Prostate gland (tissue), 2 donors: Measurements from ENCODE around the gene STK35. TPM values are rescaled to one million over a fixed set of nuclear protein-coding genes. Genes with fewer than 3 reads are reported as not detected.

Experiments used
- DNase-seq: peaks from one replicate; pipeline ENCODE4 v3.0.0-alpha.2; 2019; ENCODE audit warnings: low spot score
- H3K27ac ChIP-seq, 2 donors: fragments of 200-600 bp; sonication (generic); 2 replicates each; pipeline ENCODE4 v1.5.1; 2017 to 2019
- H3K27me3 ChIP-seq: fragments of 200-600 bp; sonication (generic); replicated peaks from 2 replicates; pipeline ENCODE4 v1.5.1; 2019; ENCODE audit not compliant: insufficient read depth
- H3K36me3 ChIP-seq, 2 donors: fragments of 200-600 bp; sonication (generic); 1 replicate in 1 of 2; 2 replicates in 1 of 2; pipeline versions ENCODE4 v1.5.1 to v1.8.1; 2017 to 2019
- H3K4me1 ChIP-seq: fragments of 200-600 bp; sonication (generic); replicated peaks from 2 replicates; pipeline ENCODE4 v1.5.1; 2019
- H3K4me3 ChIP-seq, 2 donors: fragments of 200-600 bp; sonication (generic); 2 replicates each; pipeline ENCODE4 v1.5.1; 2017 to 2019
- H3K9me3 ChIP-seq: fragments of 200-600 bp; sonication (generic); 2 replicates; pipeline ENCODE4 v1.5.1; 2017
- CTCF ChIP-seq, 4 experiments: fragments of 200-600 bp in 2 of 4; fragments of 450-650 bp in 2 of 4; sonication (generic) in 2 of 4; IDR thresholded peaks; 1 replicate in 3 of 4; 2 replicates in 1 of 4; pipeline ENCODE4 v1.5.1; 2016 to 2019; ENCODE audit warnings: antibody characterized with exemption in 4 of 4, mild to moderate bottlenecking in 2 of 4, moderate library complexity in 2 of 4
- POLR2A ChIP-seq: fragments of 450-650 bp; IDR thresholded peaks from one replicate; pipeline ENCODE4 v1.6.1; 2016; ENCODE audit warnings: antibody characterized with exemption, mild to moderate bottlenecking
- POLR2AphosphoS5 ChIP-seq: sonication (generic); formaldehyde crosslinking; IDR thresholded peaks from one replicate; pipeline ENCODE4 v1.6.1; 2017; ENCODE audit warnings: antibody characterized with exemption
- WGBS: methylation state at CpG from one replicate; pipeline ENCODE4 v1.1.5; 2018; 5-methylcytosine and 5-hydroxymethylcytosine counted together
- intact Hi-C: fragments of 100-400 bp; cut with DNase I; formaldehyde crosslinking; loops from one replicate; pipeline ENCODE4 v1.14.2; 2022
- total RNA-seq, 2 donors: library from RNA; depleted of rRNA; stranded (reverse); fragments of >200 nt; gene quantifications; one replicate each; pipeline ENCODE4 v1.1.0, GENCODE V29; 2016

Gene STK35
- total RNA-seq, 2 donors from 2014 or later, result 24.2 to 40.7 TPM

- no peak overlapping the region for H3K27ac ChIP-seq
- no peak overlapping the region for H3K4me3 ChIP-seq
- H3K9me3 ChIP-seq, result no peaks in the 10 kb centered on the region
- H3K27me3 ChIP-seq, result no peaks in the 10 kb centered on the region
- intact Hi-C loops, result no loop called here
- 81% methylated on average over 4 of the region's 4 CpGs for WGBS
- no peaks in the 10 kb centered on the region for H3K4me1 ChIP-seq
- H3K36me3 ChIP-seq, result no peaks in the 10 kb centered on the region
- no peak for TF ChIP-seq CTCF (IDR thresholded peaks at IDR 0.05)
- TF ChIP-seq POLR2AphosphoS5, result no peak
- TF ChIP-seq POLR2A, result no peak
- DNase-seq, result no peak
These were observed 62.1 kb downstream of the STK35 start for GRCh38 chr20:2163757-2164156.

GRCh38 chr20:2164421-2164820, 62.8 kb downstream of the STK35 start:
- H3K4me3 ChIP-seq, result no peak overlapping the region
- H3K4me1 ChIP-seq, result no peaks in the 10 kb centered on the region
- no peaks in the 10 kb centered on the region for H3K36me3 ChIP-seq
- TF ChIP-seq CTCF (IDR thresholded peaks at IDR 0.05) (no peak), POLR2AphosphoS5 (no peak), POLR2A (no peak)
- H3K27ac ChIP-seq, result no peak overlapping the region
- intact Hi-C loops, result no loop called here
- 93% methylated on average over 7 of the region's 7 CpGs for WGBS
- H3K27me3 ChIP-seq, result no peaks in the 10 kb centered on the region
- H3K9me3 ChIP-seq, result no peaks in the 10 kb centered on the region
- no peak for DNase-seq

- H3K4me1 ChIP-seq, result no peaks in the 10 kb centered on the region
- H3K27me3 ChIP-seq, result no peaks in the 10 kb centered on the region
- intact Hi-C loops, result no loop called here
- DNase-seq, result no peak
- H3K4me3 ChIP-seq, result no peak overlapping the region
- H3K9me3 ChIP-seq, result no peaks in the 10 kb centered on the region
- no peaks in the 10 kb centered on the region for H3K36me3 ChIP-seq
- H3K27ac ChIP-seq, result no peak overlapping the region
- TF ChIP-seq CTCF (IDR thresholded peaks at IDR 0.05) (no peak), POLR2AphosphoS5 (no peak), POLR2A (no peak)
- 58% methylated on average over 16 of the region's 16 CpGs for WGBS
These were observed 63.3 kb downstream of the STK35 start for GRCh38 chr20:2164966-2165365.

- WGBS, result 89% methylated on average over 10 of the region's 10 CpGs
- intact Hi-C loops, result no loop called here
These were observed 64.2 kb downstream of the STK35 start for GRCh38 chr20:2165871-2166270.

More at GRCh38 chr20:2165871-2166270, 64.2 kb downstream of the STK35 start:
- Histone ChIP-seq H3K4me1 (no peaks in the 10 kb centered on the region), H3K27ac (no peak overlapping the region), H3K4me3 (no peak overlapping the region), H3K36me3 (no peaks in the 10 kb centered on the region), H3K27me3 (no peaks in the 10 kb centered on the region), H3K9me3 (no peaks in the 10 kb centered on the region)
- no peak for TF ChIP-seq POLR2A
- no peak for TF ChIP-seq CTCF (IDR thresholded peaks at IDR 0.05)
- TF ChIP-seq POLR2AphosphoS5, result no peak
- no peak for DNase-seq
